ENCODE results near the gene FAM120A. TPM values are rescaled to one million over a fixed set of nuclear protein-coding genes. Genes with fewer than 3 reads are reported as not detected.

FAM120A gene
- total RNA-seq, 1 experiment from 2014 or later = 162 TPM

- no peaks in the 10 kb centered on the region for H3K27me3 Mint-ChIP-seq (ENCODE audit: insufficient read depth, unreplicated experiment)
- ChIA-PET CTCF (interaction anchor here (0.7 to 0.8 kb wide), 2 partner anchors 13 to 276 kb away, joined by 4 read pairs; no protein-coding TSS in a partner anchor), POLR2A (interaction anchor here (0.8 kb wide), 1 partner anchor 125 kb away, joined by 3 read pairs; the partner anchor contains the start of gene FAM120AOS)
- peaks cover 7% of the 10 kb centered on the region for H3K9me3 Mint-ChIP-seq (ENCODE audit: unreplicated experiment)
- H3K36me3 Mint-ChIP-seq (ENCODE audit: insufficient read depth, unreplicated experiment) = no peaks in the 10 kb centered on the region
- H3K4me3 Mint-ChIP-seq (ENCODE audit: unreplicated experiment) = no peak overlapping the region
- BruUV-seq (replicated peaks) = no TSS peak
- no peak for DNase-seq (ENCODE audit: unreplicated experiment)
- no peak for TF ChIP-seq CTCF (IDR thresholded peaks at IDR 0.05; ENCODE audit: unreplicated experiment)
- peak overlapping the region; percentile 73 for H3K27ac Mint-ChIP-seq (ENCODE audit: low read depth, unreplicated experiment)
- intact Hi-C loops (cut with micrococcal nuclease) = no loop called here
- H3K4me1 Mint-ChIP-seq (ENCODE audit: insufficient read depth, unreplicated experiment) = peaks cover 20% of the 10 kb centered on the region
Observed at GRCh38 chr9:93578844-93579243, 127.4 kb downstream of the FAM120A start.

- no peaks in the 10 kb centered on the region for H3K27me3 Mint-ChIP-seq (ENCODE audit: insufficient read depth, unreplicated experiment)
- intact Hi-C loops (cut with micrococcal nuclease) = no loop called here
- peaks cover 7% of the 10 kb centered on the region for H3K9me3 Mint-ChIP-seq (ENCODE audit: unreplicated experiment)
- H3K4me1 Mint-ChIP-seq (ENCODE audit: insufficient read depth, unreplicated experiment) = peaks cover 18% of the 10 kb centered on the region
- H3K36me3 Mint-ChIP-seq (ENCODE audit: insufficient read depth, unreplicated experiment) = no peaks in the 10 kb centered on the region
- no peak for DNase-seq (ENCODE audit: unreplicated experiment)
- peak overlapping the region; percentile 73 for H3K27ac Mint-ChIP-seq (ENCODE audit: low read depth, unreplicated experiment)
- CTCF ChIA-PET = interaction anchor here (0.6 to 2.7 kb wide), 3 partner anchors 9 to 382 kb away, joined by 3 to 8 read pairs (median 4); no protein-coding TSS in a partner anchor
- no peak for TF ChIP-seq CTCF (IDR thresholded peaks at IDR 0.05; ENCODE audit: unreplicated experiment)
- H3K4me3 Mint-ChIP-seq (ENCODE audit: unreplicated experiment) = peak overlapping the region; percentile 8
- no TSS peak for BruUV-seq (replicated peaks)
- POLR2A ChIA-PET = no interaction called here
Observed at GRCh38 chr9:93579711-93580516, 128.4 kb downstream of the FAM120A start.

GRCh38 chr9:93580654-93581380, 129.3 kb downstream of the FAM120A start:
- POLR2A ChIA-PET = no interaction called here
- no TSS peak for BruUV-seq (replicated peaks)
- Mint-ChIP-seq H3K4me3 (ENCODE audit: unreplicated experiment) (no peak overlapping the region), H3K4me1 (ENCODE audit: insufficient read depth, unreplicated experiment) (peaks cover 15% of the 10 kb centered on the region), H3K36me3 (ENCODE audit: insufficient read depth, unreplicated experiment) (no peaks in the 10 kb centered on the region), H3K27ac (ENCODE audit: low read depth, unreplicated experiment) (no peak overlapping the region), H3K9me3 (ENCODE audit: unreplicated experiment) (peaks cover 7% of the 10 kb centered on the region), H3K27me3 (ENCODE audit: insufficient read depth, unreplicated experiment) (no peaks in the 10 kb centered on the region)
- no peak for DNase-seq (ENCODE audit: unreplicated experiment)
- CTCF ChIA-PET = interaction anchor here (0.5 to 2.7 kb wide), 4 partner anchors 10 to 382 kb away, joined by 3 to 8 read pairs (median 4); no protein-coding TSS in a partner anchor
- TF ChIP-seq CTCF (IDR thresholded peaks at IDR 0.05; ENCODE audit: unreplicated experiment) = no peak
- intact Hi-C loops (cut with micrococcal nuclease) = no loop called here

- H3K9me3 Mint-ChIP-seq (ENCODE audit: unreplicated experiment) = peaks cover 7% of the 10 kb centered on the region
- no peak for TF ChIP-seq CTCF (IDR thresholded peaks at IDR 0.05; ENCODE audit: unreplicated experiment)
- POLR2A ChIA-PET = interaction anchor here (0.7 kb wide), 1 partner anchor 15 kb away, joined by 3 read pairs; no protein-coding TSS in a partner anchor
- no peak overlapping the region for H3K27ac Mint-ChIP-seq (ENCODE audit: low read depth, unreplicated experiment)
- CTCF ChIA-PET = interaction anchor here (2.7 kb wide), 1 partner anchor 16 kb away, joined by 8 read pairs; no protein-coding TSS in a partner anchor
- intact Hi-C loops (cut with micrococcal nuclease) = no loop called here
- peaks cover 4% of the 10 kb centered on the region for H3K36me3 Mint-ChIP-seq (ENCODE audit: insufficient read depth, unreplicated experiment)
- DNase-seq (ENCODE audit: unreplicated experiment) = no peak
- no peak overlapping the region for H3K4me3 Mint-ChIP-seq (ENCODE audit: unreplicated experiment)
- H3K4me1 Mint-ChIP-seq (ENCODE audit: insufficient read depth, unreplicated experiment) = peaks cover 17% of the 10 kb centered on the region
- H3K27me3 Mint-ChIP-seq (ENCODE audit: insufficient read depth, unreplicated experiment) = no peaks in the 10 kb centered on the region
- no TSS peak for BruUV-seq (replicated peaks)
Observed at GRCh38 chr9:93582115-93582514, 130.6 kb downstream of the FAM120A start.
